Measurements from ENCODE around the gene SLC36A4. TPM values are rescaled to one million over a fixed set of nuclear protein-coding genes. Genes with fewer than 3 reads are reported as not detected.

The SLC36A4 gene
- total RNA-seq, 4 donors from 2014 or later: 5.7 to 16.6 (median 9.4) TPM

- Histone ChIP-seq H3K36me3 (no peaks in the 10 kb centered on the region), H3K4me3 (no peak overlapping the region), H3K9me3 (no peaks in the 10 kb centered on the region), H3K27me3 (no peaks in the 10 kb centered on the region), H3K4me1 (peaks cover 0 to 23% (median 5%) of the 10 kb centered on the region in 3 donors), H3K27ac (no peak overlapping the region)
- intact Hi-C loops (cut with DNase I): loop anchor here (10.0 kb wide), 1 partner anchor 277 kb away; no protein-coding TSS in a partner anchor
- TF ChIP-seq, protein P1, sequence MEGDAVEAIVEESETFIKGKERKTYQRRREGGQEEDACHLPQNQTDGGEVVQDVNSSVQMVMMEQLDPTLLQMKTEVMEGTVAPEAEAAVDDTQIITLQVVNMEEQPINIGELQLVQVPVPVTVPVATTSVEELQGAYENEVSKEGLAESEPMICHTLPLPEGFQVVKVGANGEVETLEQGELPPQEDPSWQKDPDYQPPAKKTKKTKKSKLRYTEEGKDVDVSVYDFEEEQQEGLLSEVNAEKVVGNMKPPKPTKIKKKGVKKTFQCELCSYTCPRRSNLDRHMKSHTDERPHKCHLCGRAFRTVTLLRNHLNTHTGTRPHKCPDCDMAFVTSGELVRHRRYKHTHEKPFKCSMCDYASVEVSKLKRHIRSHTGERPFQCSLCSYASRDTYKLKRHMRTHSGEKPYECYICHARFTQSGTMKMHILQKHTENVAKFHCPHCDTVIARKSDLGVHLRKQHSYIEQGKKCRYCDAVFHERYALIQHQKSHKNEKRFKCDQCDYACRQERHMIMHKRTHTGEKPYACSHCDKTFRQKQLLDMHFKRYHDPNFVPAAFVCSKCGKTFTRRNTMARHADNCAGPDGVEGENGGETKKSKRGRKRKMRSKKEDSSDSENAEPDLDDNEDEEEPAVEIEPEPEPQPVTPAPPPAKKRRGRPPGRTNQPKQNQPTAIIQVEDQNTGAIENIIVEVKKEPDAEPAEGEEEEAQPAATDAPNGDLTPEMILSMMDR (IDR thresholded peaks at IDR 0.05): no peak
- TF ChIP-seq POLR2A (IDR thresholded peaks at IDR 0.05): no peak
- no peak for DNase-seq
- 58 to 73% methylated on average over 4 of the region's 4 CpGs for WGBS, 2 donors
These were observed 23.7 kb upstream of the SLC36A4 start for GRCh38 chr11:93221539-93221938.

DNA sequence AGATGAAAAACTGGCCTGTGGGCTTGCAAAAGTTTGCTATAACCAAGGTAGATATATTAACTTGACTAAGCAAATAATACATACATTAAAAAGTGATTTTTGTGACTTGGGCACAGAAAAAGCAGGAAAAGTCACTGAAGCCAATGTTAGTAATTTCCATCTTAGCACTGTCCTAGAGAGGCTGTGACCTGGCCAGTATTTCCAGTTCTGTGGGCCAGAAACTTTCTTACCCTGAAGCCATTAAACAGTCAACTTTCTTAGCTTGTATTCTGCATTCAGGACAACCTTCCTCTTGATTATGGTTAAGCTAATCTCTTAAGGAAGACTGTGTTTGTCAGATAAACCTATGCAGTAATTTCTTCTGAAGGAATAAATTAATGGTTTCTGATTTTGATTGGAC lies 22.3 kb upstream of the SLC36A4 start:
- Histone ChIP-seq H3K9me3 (no peaks in the 10 kb centered on the region), H3K4me3 (no peak overlapping the region), H3K27ac (peak overlapping the region in 1 of 4 donors; percentile 38), H3K36me3 (no peaks in the 10 kb centered on the region), H3K27me3 (no peaks in the 10 kb centered on the region), H3K4me1 (peaks cover 0 to 23% (median 5%) of the 10 kb centered on the region in 3 donors)
- TF ChIP-seq, protein P1 (IDR thresholded peaks at IDR 0.05): no peak
- no peak for TF ChIP-seq POLR2A (IDR thresholded peaks at IDR 0.05)
- intact Hi-C loops (cut with DNase I): loop anchor here (10.0 kb wide), 1 partner anchor 275 kb away; no protein-coding TSS in a partner anchor
- DNase-seq: no peak

- 33 to 38% methylated on average over 1 to 2 of the region's 2 CpGs for WGBS, 2 donors
These were observed 21.6 kb upstream of the SLC36A4 start for GRCh38 chr11:93219440-93219839.

GRCh38 chr11:93216511-93217101 lies 18.8 kb upstream of the SLC36A4 start:
- intact Hi-C loops (cut with DNase I): no loop called here
- TF ChIP-seq, protein P1 (IDR thresholded peaks at IDR 0.05): no peak
- no peak for TF ChIP-seq POLR2A (IDR thresholded peaks at IDR 0.05)
- no peaks in the 10 kb centered on the region for H3K9me3 ChIP-seq
- DNase-seq: no peak
- H3K4me1 ChIP-seq: peaks cover 0 to 23% (median 5%) of the 10 kb centered on the region in 3 donors
- WGBS, 2 donors: 28 to 44% methylated on average over 5 of the region's 5 CpGs
- H3K36me3 ChIP-seq: no peaks in the 10 kb centered on the region
- no peak overlapping the region for H3K4me3 ChIP-seq
- no peaks in the 10 kb centered on the region for H3K27me3 ChIP-seq
- no peak overlapping the region for H3K27ac ChIP-seq

More at GRCh38 chr11:93219440-93219839, 21.6 kb upstream of the SLC36A4 start:
- H3K27ac ChIP-seq: peak overlapping the region in 1 of 4 donors; percentile 38
- intact Hi-C loops (cut with DNase I): no loop called here
- no peak overlapping the region for H3K4me3 ChIP-seq
- H3K36me3 ChIP-seq: no peaks in the 10 kb centered on the region
- DNase-seq: no peak
- H3K27me3 ChIP-seq: no peaks in the 10 kb centered on the region
- no peak for TF ChIP-seq POLR2A (IDR thresholded peaks at IDR 0.05)
- TF ChIP-seq, protein P1 (IDR thresholded peaks at IDR 0.05): no peak
- H3K4me1 ChIP-seq: peaks cover 0 to 23% (median 5%) of the 10 kb centered on the region in 3 donors
- H3K9me3 ChIP-seq: no peaks in the 10 kb centered on the region

GRCh38 chr11:93213622-93214021 lies 15.8 kb upstream of the SLC36A4 start:
- H3K4me3 ChIP-seq: no peak overlapping the region
- H3K36me3 ChIP-seq: no peaks in the 10 kb centered on the region
- peaks cover 0 to 4% (median 0%) of the 10 kb centered on the region in 3 donors for H3K9me3 ChIP-seq
- intact Hi-C loops (cut with DNase I): no loop called here
- no peak for DNase-seq
- no peaks in the 10 kb centered on the region for H3K27me3 ChIP-seq
- no peak for TF ChIP-seq POLR2A (IDR thresholded peaks at IDR 0.05)
- TF ChIP-seq, protein P1 (IDR thresholded peaks at IDR 0.05): no peak
- no peak overlapping the region for H3K27ac ChIP-seq
- no peaks in the 10 kb centered on the region for H3K4me1 ChIP-seq

All from esophagus squamous epithelium (tissue), 5 donors.